Liver (tissue), 9 donors: Measurements from ENCODE around the gene IL1RAPL1. TPM values are rescaled to one million over a fixed set of nuclear protein-coding genes. Genes with fewer than 3 reads are reported as not detected.

Source experiments
- DNase-seq: peaks from one replicate; pipeline ENCODE4 v3.0.0-alpha.2; 2017; ENCODE audit warnings: low spot score
- H3K27ac ChIP-seq, 2 donors: one replicate each; pipeline ENCODE4 v1.7.0; 2013; ENCODE audit warnings: inconsistent platforms in 2 of 2, low read length in 2 of 2, control low read depth in 1 of 2, low read depth in 1 of 2, mild to moderate bottlenecking in 1 of 2
- H3K27me3 ChIP-seq, 4 donors: one replicate each; pipeline versions ENCODE4 v1.6.1 to v1.7.0; 2013; ENCODE audit warnings: low read length in 3 of 4, inconsistent platforms in 1 of 4, mild to moderate bottlenecking in 1 of 4, moderate library complexity in 1 of 4; ENCODE audit not compliant: control insufficient read depth in 4 of 4, insufficient read depth in 4 of 4
- H3K36me3 ChIP-seq, 4 donors: one replicate each; pipeline versions ENCODE4 v1.6.1 to v1.7.0; 2013; ENCODE audit warnings: low read length in 3 of 4, mild to moderate bottlenecking in 3 of 4, low read depth in 1 of 4, moderate library complexity in 1 of 4; ENCODE audit not compliant: control insufficient read depth in 4 of 4, insufficient read depth in 3 of 4
- H3K4me1 ChIP-seq, 4 donors: one replicate each; pipeline versions ENCODE4 v1.6.1 to v1.7.0; 2013; ENCODE audit warnings: low read length in 3 of 4, mild to moderate bottlenecking in 3 of 4, moderate library complexity in 1 of 4; ENCODE audit not compliant: control insufficient read depth in 4 of 4, insufficient read depth in 4 of 4
- H3K4me3 ChIP-seq, 3 donors: one replicate each; pipeline versions ENCODE4 v1.6.1 to v1.7.0; 2013; ENCODE audit warnings: low read length in 3 of 3, control low read depth in 1 of 3, low read depth in 1 of 3, mild to moderate bottlenecking in 1 of 3
- H3K9ac ChIP-seq, 2 donors: one replicate each; pipeline ENCODE4 v1.7.0; 2013; ENCODE audit warnings: low read length in 2 of 2, mild to moderate bottlenecking in 2 of 2, moderate library complexity in 2 of 2, control low read depth in 1 of 2, low read depth in 1 of 2
- H3K9me3 ChIP-seq, 4 donors: one replicate each; pipeline versions ENCODE4 v1.6.1 to v1.7.0; 2013; ENCODE audit warnings: low read length in 3 of 4; ENCODE audit not compliant: control insufficient read depth in 4 of 4
- CTCF ChIP-seq: fragments of 150-350 bp; IDR thresholded peaks from 2 replicates; pipeline ENCODE4 v1.5.1; 2017; ENCODE audit warnings: improper control_type of control experiment, low read depth, low read length; ENCODE audit not compliant: missing input control
- EGR1 ChIP-seq, 2 donors: IDR thresholded peaks; 2 replicates each; pipeline ENCODE4 v1.6.1; 2016 to 2018; ENCODE audit warnings: antibody characterized with exemption in 2 of 2, low read depth in 2 of 2
- FOXA1 ChIP-seq: IDR thresholded peaks from 2 replicates; pipeline ENCODE4 v1.6.1; 2016; ENCODE audit warnings: antibody characterized with exemption
- FOXA2 ChIP-seq: IDR thresholded peaks from 2 replicates; pipeline ENCODE4 v1.6.1; 2016; ENCODE audit warnings: antibody characterized with exemption
- GABPA ChIP-seq, 2 donors: IDR thresholded peaks in 1 of 2; conservative IDR thresholded peaks in 1 of 2; 2 replicates each; pipeline ENCODE4 v1.6.1; 2016; ENCODE audit warnings: antibody characterized with exemption in 2 of 2, mild to moderate bottlenecking in 1 of 2, moderate library complexity in 1 of 2
- HNF4A ChIP-seq, 2 donors: conservative IDR thresholded peaks; 2 replicates each; pipeline ENCODE4 v1.6.1; 2016; ENCODE audit warnings: antibody characterized with exemption in 2 of 2, mild to moderate bottlenecking in 2 of 2
- HNF4G ChIP-seq: IDR thresholded peaks from 2 replicates; pipeline ENCODE4 v1.6.1; 2016; ENCODE audit warnings: antibody characterized with exemption
- JUND ChIP-seq, 2 donors: IDR thresholded peaks; 2 replicates each; pipeline ENCODE4 v1.6.1; 2016; ENCODE audit warnings: antibody characterized with exemption in 2 of 2
- MAX ChIP-seq: IDR thresholded peaks from 2 replicates; pipeline ENCODE4 v1.6.1; 2016; ENCODE audit warnings: antibody characterized with exemption
- NR2F2 ChIP-seq: IDR thresholded peaks from 2 replicates; pipeline ENCODE4 v1.6.1; 2016; ENCODE audit warnings: antibody characterized with exemption
- RAD21 ChIP-seq, 2 donors: IDR thresholded peaks; 2 replicates each; pipeline ENCODE4 v1.6.1; 2016; ENCODE audit warnings: antibody characterized with exemption in 2 of 2, mild to moderate bottlenecking in 2 of 2
- REST ChIP-seq: IDR thresholded peaks from 2 replicates; pipeline ENCODE4 v1.6.1; 2016; ENCODE audit warnings: antibody characterized with exemption, mild to moderate bottlenecking
- RXRA ChIP-seq, 2 donors: IDR thresholded peaks; 2 replicates each; pipeline ENCODE4 v1.6.1; 2017 to 2018; ENCODE audit warnings: antibody characterized with exemption in 2 of 2, mild to moderate bottlenecking in 1 of 2
- SP1 ChIP-seq: IDR thresholded peaks from 2 replicates; pipeline ENCODE4 v1.6.1; 2018; ENCODE audit warnings: antibody characterized with exemption, mild to moderate bottlenecking
- TAF1 ChIP-seq: conservative IDR thresholded peaks from 2 replicates; pipeline ENCODE4 v1.6.1; 2016; ENCODE audit warnings: antibody characterized with exemption, mild to moderate bottlenecking
- YY1 ChIP-seq: IDR thresholded peaks from 2 replicates; pipeline ENCODE4 v1.6.1; 2016; ENCODE audit warnings: antibody characterized with exemption, mild to moderate bottlenecking
- ZBTB33 ChIP-seq: IDR thresholded peaks from 2 replicates; pipeline ENCODE4 v1.6.1; 2016; ENCODE audit warnings: antibody characterized with exemption
- WGBS: extraction: QIAGEN DNeasy Blood & Tissue Kit; methylation state at CpG from one replicate; pipeline ENCODE4 v1.1.7; 2013; 5-methylcytosine and 5-hydroxymethylcytosine counted together
- polyA plus RNA-seq, 2 donors: library from polyadenylated mRNA; stranded (reverse) in 1 of 2; unstranded in 1 of 2; fragments of 200-250 nt in 1 of 2; fragments of >200 nt in 1 of 2; fragmentation: Nextera tagmentation in 1 of 2; extraction: Ambion mirVana in 1 of 2; gene quantifications; one replicate each; pipeline versions ENCODE4 v1.2.1 to v1.2.3, GENCODE V29; 2013 to 2015
- total RNA-seq, 2 donors: library from RNA; depleted of rRNA; stranded (reverse); fragments of >200 nt; gene quantifications; one replicate each; pipeline ENCODE4 v1.2.3, GENCODE V29; 2014
- TF ChIP-seq, protein P1 (sequence below): IDR thresholded peaks from 2 replicates; pipeline ENCODE4 v1.6.1; 2016; ENCODE audit warnings: antibody characterized with exemption
- donor health status: healthy.
- donor health status: healthy.
- donor health status: healthy.
- donor health status: healthy.
- donor health status: healthy.

Gene IL1RAPL1
- total and polyA plus RNA-seq, 4 donors: 0.08 to 0.33 TPM; not detected in 2

DNA sequence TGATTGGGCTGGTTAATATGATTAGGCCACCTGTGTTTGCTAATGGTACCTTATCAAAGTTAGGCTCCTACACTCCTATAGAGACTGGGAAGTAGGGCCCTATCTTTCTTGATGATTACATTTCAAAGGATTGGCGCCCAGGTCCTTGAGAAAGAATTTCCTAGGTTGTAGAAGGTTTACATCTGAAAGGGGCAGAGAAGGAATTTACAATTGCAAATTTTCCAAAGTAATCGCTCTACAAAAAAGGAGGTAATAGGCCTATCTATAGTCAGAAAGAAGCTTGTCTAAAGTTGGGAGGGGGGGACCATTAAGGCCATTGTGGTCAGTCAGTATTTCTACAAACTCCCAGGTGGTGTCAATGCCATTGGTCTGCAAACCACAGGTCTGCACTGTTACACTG is 638.4 kb downstream of the IL1RAPL1 start:
- WGBS: 82% methylated on average over 2 of the region's 2 CpGs
- Histone ChIP-seq H3K9ac (no peak overlapping the region), H3K36me3 (no peaks in the 10 kb centered on the region), H3K9me3 (no peaks in the 10 kb centered on the region), H3K27ac (no peak overlapping the region), H3K4me3 (no peak overlapping the region), H3K4me1 (no peaks in the 10 kb centered on the region), H3K27me3 (no peaks in the 10 kb centered on the region)
- DNase-seq: no peak
- TF ChIP-seq ZBTB33 (no peak), RXRA (IDR thresholded peaks at IDR 0.05) (no peak), JUND (IDR thresholded peaks at IDR 0.05) (no peak), NR2F2 (no peak), REST (no peak), FOXA2 (no peak), FOXA1 (no peak), GABPA (IDR thresholded peaks at IDR 0.05 in 1 of 2, conservative IDR thresholded peaks at IDR 0.05 in 1 of 2) (no peak), CTCF (no peak), SP1 (no peak), YY1 (no peak), EGR1 (IDR thresholded peaks at IDR 0.05; ENCODE audit: low read depth in 2 of 2) (no peak), HNF4G (no peak), MAX (no peak), HNF4A (conservative IDR thresholded peaks at IDR 0.05) (no peak), TAF1 (no peak), RAD21 (IDR thresholded peaks at IDR 0.05) (no peak)
- TF ChIP-seq, protein P1, sequence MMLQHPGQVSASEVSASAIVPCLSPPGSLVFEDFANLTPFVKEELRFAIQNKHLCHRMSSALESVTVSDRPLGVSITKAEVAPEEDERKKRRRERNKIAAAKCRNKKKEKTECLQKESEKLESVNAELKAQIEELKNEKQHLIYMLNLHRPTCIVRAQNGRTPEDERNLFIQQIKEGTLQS: no peak

DNA sequence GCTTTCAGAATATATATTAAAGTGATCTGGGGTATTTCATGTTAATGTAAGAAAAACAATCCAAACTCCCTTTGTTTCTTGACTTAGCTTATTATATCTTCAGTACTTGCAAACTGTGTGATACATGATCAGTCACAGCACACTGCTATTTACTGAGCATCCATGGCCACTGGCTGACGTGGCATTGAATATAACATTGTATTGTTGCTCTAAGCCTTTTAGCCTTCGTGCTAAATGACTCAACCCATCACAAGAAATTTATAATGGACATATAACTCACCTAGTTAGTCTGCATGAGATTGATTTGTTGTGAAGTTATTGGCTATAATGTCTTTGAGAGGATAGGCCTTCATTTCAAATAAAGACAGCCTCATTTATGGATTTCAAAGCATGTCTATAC is 642.6 kb downstream of the IL1RAPL1 start:
- no peak for DNase-seq
- no peak overlapping the region for H3K4me3 ChIP-seq
- H3K27ac ChIP-seq: no peak overlapping the region
- no peaks in the 10 kb centered on the region for H3K36me3 ChIP-seq
- TF ChIP-seq ZBTB33: no peak
- WGBS: 93% methylated on average over 2 of the region's 2 CpGs
- H3K27me3 ChIP-seq: no peaks in the 10 kb centered on the region
- H3K9me3 ChIP-seq: no peaks in the 10 kb centered on the region
- H3K9ac ChIP-seq: no peak overlapping the region
- H3K4me1 ChIP-seq: no peaks in the 10 kb centered on the region
